Neutrophil (primary cell): ENCODE measurements around the gene SSC5D.

Source experiments
- H3K27ac ChIP-seq: fragments of 200-600 bp; sonication (generic); 2 replicates; pipeline ENCODE4 v1.5.1; 2016; ENCODE audit warnings: mild to moderate bottlenecking, moderate library complexity
- H3K27me3 ChIP-seq: fragments of 200-600 bp; sonication (generic); 2 replicates; pipeline ENCODE4 v1.6.0; 2016; ENCODE audit warnings: mild to moderate bottlenecking
- H3K36me3 ChIP-seq: fragments of 200-600 bp; sonication (generic); 2 replicates; pipeline ENCODE4 v1.5.1; 2017
- H3K4me1 ChIP-seq, 2 experiments: fragments of 200-600 bp in 1 of 2; sonication (generic) in 1 of 2; 1 replicate in 1 of 2; 2 replicates in 1 of 2; pipeline versions ENCODE4 v1.5.1 to v1.6.1; 2013 to 2016; ENCODE audit warnings: low read depth in 1 of 2, low read length in 1 of 2, mild to moderate bottlenecking in 1 of 2, moderate library complexity in 1 of 2; ENCODE audit not compliant: control insufficient read depth in 1 of 2, insufficient read depth in 1 of 2
- H3K4me3 ChIP-seq, 2 experiments: fragments of 200-600 bp in 1 of 2; sonication (generic) in 1 of 2; 1 replicate in 1 of 2; 2 replicates in 1 of 2; pipeline ENCODE4 v1.5.1; 2013 to 2016; ENCODE audit warnings: low read depth in 1 of 2, low read length in 1 of 2, mild to moderate bottlenecking in 1 of 2, moderate library complexity in 1 of 2
- H3K9me3 ChIP-seq: fragments of 200-600 bp; sonication (generic); 2 replicates; pipeline ENCODE4 v1.5.1; 2016
- TF ChIP-seq, protein P1 (sequence below): fragments of 200-600 bp; sonication (generic); IDR thresholded peaks from 2 replicates; pipeline ENCODE4 v1.5.1; 2016; ENCODE audit warnings: antibody characterized with exemption

SSC5D gene

DNA sequence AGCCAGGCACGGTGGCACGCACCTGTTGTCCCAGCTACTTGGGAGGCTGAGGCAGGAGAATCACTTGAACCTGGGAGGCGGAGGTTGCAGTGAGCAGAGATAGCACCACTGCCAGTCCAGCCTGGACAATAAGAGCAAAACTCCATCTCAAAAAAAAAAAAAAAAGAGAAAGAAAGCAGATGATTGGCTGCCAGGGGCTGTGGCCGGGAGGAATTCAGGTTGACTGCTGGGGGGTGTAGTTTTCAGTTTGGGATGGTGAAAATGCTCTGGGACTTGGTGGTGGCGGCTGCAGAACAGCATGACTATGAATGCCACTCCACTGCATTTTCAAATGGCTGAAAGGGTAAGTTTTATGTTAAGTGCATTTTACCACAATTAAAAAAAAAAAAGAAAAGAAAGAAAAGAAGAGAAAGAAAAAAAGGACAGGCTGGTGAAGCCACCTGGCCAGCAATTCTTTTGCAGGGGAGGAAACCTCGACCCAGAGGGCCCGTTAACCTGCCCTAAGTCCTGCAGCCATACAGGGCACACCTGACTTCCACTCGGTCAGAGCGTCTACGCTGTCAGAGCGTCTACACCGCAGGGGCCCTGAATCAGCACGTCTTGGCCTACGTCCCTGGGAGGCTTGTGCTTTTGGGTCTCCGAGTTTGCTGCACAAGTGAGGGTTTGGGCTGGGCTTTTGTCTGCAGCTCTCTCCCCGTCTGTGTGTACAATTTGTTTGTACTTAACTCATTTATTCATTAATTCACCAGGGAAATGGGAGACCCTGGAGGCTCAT, 30.4 kb upstream of the SSC5D start:
- Histone ChIP-seq H3K36me3 (no peaks in the 10 kb centered on the region), H3K27me3 (peaks cover 14% of the 10 kb centered on the region), H3K9me3 (no peaks in the 10 kb centered on the region), H3K4me3 (no peak overlapping the region), H3K4me1 (peaks cover 12 to 16% of the 10 kb centered on the region in 2 experiments), H3K27ac (no peak overlapping the region)
- TF ChIP-seq, protein P1, sequence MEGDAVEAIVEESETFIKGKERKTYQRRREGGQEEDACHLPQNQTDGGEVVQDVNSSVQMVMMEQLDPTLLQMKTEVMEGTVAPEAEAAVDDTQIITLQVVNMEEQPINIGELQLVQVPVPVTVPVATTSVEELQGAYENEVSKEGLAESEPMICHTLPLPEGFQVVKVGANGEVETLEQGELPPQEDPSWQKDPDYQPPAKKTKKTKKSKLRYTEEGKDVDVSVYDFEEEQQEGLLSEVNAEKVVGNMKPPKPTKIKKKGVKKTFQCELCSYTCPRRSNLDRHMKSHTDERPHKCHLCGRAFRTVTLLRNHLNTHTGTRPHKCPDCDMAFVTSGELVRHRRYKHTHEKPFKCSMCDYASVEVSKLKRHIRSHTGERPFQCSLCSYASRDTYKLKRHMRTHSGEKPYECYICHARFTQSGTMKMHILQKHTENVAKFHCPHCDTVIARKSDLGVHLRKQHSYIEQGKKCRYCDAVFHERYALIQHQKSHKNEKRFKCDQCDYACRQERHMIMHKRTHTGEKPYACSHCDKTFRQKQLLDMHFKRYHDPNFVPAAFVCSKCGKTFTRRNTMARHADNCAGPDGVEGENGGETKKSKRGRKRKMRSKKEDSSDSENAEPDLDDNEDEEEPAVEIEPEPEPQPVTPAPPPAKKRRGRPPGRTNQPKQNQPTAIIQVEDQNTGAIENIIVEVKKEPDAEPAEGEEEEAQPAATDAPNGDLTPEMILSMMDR = no peak

DNA sequence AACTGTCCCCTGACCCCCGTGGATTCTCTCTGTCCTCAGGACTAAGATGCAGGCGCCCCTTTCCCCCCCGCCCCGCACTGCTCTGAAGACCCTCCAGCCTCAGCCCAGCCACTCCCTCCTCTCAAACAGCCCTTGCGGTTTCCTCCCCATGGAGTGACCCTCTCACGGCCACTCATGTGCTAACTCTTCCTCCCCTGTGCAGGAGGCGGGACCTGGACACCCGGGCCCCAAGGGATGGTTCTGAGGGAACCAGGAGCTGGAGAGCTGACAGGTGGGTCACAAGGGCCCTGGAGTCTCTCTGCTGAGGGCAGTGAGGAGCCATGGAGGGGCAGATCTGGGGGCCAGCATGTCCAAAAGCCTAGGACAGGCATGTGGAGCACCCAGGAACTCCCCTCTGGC, 28.7 kb upstream of the SSC5D start:
- peaks cover 12 to 16% of the 10 kb centered on the region in 2 experiments for H3K4me1 ChIP-seq
- no peaks in the 10 kb centered on the region for H3K27me3 ChIP-seq
- H3K36me3 ChIP-seq = no peaks in the 10 kb centered on the region
- TF ChIP-seq, protein P1 = no peak
- H3K9me3 ChIP-seq = no peaks in the 10 kb centered on the region
- H3K27ac ChIP-seq = no peak overlapping the region
- H3K4me3 ChIP-seq = no peak overlapping the region

GRCh38 chr19:55459950-55460657, 28.1 kb upstream of the SSC5D start:
- no peaks in the 10 kb centered on the region for H3K36me3 ChIP-seq
- H3K4me3 ChIP-seq = no peak overlapping the region
- TF ChIP-seq, protein P1 = no peak
- H3K27ac ChIP-seq = no peak overlapping the region
- H3K9me3 ChIP-seq = no peaks in the 10 kb centered on the region
- peaks cover 12 to 16% of the 10 kb centered on the region in 2 experiments for H3K4me1 ChIP-seq
- no peaks in the 10 kb centered on the region for H3K27me3 ChIP-seq

DNA sequence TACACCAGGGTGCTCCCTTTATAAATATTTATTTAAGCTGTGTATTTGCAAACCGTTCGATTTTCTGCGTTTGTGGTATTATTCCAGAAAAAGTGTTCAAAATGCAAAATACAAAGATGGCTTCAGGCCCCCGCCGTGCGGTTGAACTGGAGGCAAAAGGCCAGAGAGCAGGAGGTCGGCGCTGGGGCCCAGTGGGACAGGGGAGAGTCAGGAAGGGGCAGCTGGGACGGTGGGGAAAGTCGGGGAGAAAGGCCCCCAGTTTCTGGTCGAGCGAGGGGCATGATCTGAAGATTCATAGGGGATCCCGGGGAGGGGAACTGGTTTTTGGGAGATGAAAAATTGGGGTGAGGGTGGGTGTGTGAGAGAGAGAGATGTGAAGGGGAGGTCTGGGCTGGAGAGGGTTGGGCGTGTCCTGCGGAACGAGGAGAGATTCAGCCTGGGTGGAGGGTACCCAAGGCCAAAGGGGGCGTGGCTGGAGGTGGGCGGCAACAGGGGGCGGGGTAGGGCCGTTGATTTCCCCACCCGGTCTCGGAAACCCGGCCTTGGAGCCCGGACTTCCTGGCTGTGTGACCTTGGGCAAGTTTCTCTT, 27.5 kb upstream of the SSC5D start:
- no peak overlapping the region for H3K27ac ChIP-seq
- no peaks in the 10 kb centered on the region for H3K9me3 ChIP-seq
- H3K27me3 ChIP-seq = peaks cover 5% of the 10 kb centered on the region

DNA sequence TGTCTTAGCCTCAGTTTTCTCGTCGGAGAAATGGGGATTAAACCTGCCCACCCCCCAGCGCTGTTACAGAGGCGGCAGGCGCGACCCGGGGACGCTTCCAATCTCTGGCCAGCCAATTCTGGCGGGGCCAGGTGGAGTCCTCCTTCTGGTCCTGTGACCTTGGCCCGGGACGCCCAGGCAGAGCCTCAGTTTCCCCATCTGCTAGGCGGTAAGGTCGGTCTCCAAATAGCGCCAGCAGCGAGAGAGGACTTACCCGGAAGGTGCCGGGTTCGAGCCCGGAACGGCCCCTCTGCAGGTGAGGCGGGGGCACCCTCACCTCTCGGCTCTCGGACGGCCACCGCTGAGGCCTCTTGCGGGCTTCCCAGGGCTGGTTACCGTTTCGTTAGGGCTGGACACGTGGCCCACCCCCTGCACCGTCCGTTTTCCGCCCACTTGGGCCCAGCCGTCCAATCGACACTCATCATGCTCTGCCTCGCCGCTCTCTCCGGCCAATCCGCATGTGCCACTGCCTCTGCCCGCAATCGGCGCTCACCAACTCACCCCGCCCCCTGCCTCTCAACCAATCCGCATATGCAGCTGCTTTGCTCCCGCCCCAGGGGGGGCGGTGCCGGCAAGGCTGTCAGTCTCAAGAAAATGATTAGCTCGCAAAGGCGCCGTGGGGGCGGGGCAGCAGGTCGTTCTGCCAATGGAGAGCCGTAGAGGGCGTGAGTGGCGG, 26.8 kb upstream of the SSC5D start, which contains the start of gene ISOC2:
TSS of gene ISOC2 (minus strand) at position 384 of the 715 bp plus-strand sequence. CDS start 5,156 bp downstream, outside the sequence.
- Histone ChIP-seq H3K27ac (peak within 1 kb of the TSS; percentile 50), H3K4me3 (peak within 1 kb of the TSS; percentile 76 to 83), H3K9me3 (no peaks in the 10 kb centered on the region), H3K4me1 (peaks cover 12 to 16% of the 10 kb centered on the region in 2 experiments), H3K36me3 (no peaks in the 10 kb centered on the region), H3K27me3 (peaks cover 12% of the 10 kb centered on the region)
- TF ChIP-seq, protein P1 = no peak

More for the DNA sequence above, 27.5 kb upstream of the SSC5D start:
- H3K4me3 ChIP-seq = peak overlapping the region; percentile 76 to 83
- TF ChIP-seq, protein P1 = no peak
- peaks cover 12 to 16% of the 10 kb centered on the region in 2 experiments for H3K4me1 ChIP-seq
- no peaks in the 10 kb centered on the region for H3K36me3 ChIP-seq
